DMS 273 (cell line): ENCODE measurements around the gene ZBTB2.
"Not testable (repeated sequence)": the region's sequence is repeated elsewhere in the genome, so short reads cannot be mapped to it uniquely, and the experiment has no call there.

Source experiments
- DNase-seq: peaks from one replicate; lab custom pipeline; 2025; ENCODE audit not compliant: unreplicated experiment; lab: John Stamatoyannopoulos, UW

Gene ZBTB2

DNA sequence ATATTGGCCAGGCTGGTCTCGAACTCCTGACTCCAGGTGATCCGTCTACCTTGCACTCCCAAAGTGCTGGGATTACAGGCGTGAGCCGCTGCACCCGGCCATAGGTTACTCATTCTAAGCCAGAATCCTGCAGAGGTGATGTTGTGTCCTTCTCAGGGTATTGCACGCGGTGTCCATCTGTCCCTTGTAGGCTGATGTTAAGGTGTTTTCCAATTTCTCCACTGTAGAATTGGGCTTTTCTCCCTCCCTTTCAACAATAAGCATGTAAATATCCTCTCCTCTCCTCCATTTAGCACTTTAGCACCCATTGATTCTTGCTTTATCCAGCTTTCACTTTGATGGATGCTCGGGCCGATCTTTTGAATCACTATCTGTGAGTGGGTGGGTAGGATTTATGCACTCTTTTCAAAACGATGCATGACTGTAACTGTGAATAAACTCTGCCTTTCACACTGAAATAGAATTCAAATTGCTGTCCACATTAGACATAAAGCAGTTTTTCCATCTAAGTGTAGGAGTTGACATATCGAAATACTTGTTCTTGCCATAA is 52.6 kb downstream of the ZBTB2 start:
- no peak for DNase-seq

DNA sequence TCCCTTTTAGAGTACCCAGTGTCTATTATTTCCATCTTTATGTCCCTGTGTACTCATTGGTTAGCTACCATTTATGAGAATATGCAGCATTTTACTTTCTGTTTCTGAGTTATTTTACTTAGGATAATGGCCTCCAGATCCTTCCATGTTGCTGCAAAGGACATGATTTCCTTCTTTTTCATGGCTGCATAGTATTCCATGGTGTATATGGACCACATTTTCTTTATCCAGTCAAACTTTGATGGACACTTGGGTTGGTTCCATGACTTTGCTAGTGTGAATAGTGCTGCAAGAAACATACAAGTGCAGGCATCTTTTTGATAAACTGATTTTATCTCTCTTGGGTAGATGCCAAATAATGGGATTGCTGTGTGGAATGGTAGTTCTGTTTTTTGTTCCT is 55.4 kb downstream of the ZBTB2 start:
- DNase-seq = no peak

GRCh38 chr6:151330130-151330696 is 61.1 kb downstream of the ZBTB2 start:
- DNase-seq = peak; percentile 16

- DNase-seq = no peak
Observed at GRCh38 chr6:151327101-151327500, 64.3 kb downstream of the ZBTB2 start.

GRCh38 chr6:151326116-151326825 is 65.1 kb downstream of the ZBTB2 start:
- DNase-seq = no peak

DNA sequence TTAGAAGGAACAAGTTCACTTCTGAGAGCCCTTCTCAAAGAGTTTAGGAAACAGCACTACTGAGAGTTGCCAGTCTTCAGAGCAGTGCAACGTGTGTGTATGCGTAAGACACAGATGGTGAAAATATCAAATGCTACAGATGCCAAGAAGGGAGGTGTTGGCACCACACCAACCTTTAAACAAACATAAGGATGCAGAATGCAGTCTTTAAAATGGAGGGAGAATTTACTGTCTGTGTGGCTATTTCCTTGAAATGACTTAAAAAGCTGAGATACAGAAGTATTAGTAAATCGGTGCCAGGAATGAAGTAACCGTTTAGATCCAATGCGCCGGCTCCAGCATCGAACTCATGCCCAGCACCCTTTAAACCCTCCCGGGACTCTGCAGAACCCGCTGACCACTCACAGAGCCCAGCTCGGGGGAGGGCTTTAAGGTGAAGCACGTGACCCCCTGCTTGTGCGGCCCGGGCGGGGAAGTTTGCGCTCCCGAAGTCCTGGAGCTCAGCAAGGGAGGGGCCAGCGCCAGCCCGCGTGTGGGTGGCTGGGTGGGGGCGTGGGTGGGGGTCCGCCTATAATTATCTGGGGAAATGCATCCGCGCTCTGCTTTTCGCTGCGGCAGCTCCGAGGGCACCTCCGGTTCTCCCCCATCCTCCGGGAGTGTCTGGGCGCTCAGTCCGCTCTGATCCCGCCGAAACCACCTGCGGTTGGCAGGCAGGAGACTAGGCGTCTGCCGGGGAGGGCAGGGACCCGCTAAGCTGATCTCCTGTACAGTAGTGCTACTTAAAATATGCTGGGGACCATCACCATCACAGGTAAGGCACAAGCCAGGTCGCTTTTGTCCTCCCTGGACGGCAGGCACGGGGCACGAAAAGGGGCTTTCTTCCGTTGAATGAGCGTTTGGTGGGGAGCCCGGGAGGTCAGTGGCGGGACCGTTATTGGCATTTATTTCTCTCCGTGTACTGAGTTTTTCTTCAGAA is 66.0 kb downstream of the ZBTB2 start:
- DNase-seq = peak; percentile 89

GRCh38 chr6:151324488-151324825 is 66.9 kb downstream of the ZBTB2 start:
- no peak for DNase-seq

GRCh38 chr6:151323791-151324487 is 67.4 kb downstream of the ZBTB2 start:
- DNase-seq = peak; percentile 92

GRCh38 chr6:151322570-151322969 is 68.8 kb downstream of the ZBTB2 start:
- DNase-seq = no peak

DNA sequence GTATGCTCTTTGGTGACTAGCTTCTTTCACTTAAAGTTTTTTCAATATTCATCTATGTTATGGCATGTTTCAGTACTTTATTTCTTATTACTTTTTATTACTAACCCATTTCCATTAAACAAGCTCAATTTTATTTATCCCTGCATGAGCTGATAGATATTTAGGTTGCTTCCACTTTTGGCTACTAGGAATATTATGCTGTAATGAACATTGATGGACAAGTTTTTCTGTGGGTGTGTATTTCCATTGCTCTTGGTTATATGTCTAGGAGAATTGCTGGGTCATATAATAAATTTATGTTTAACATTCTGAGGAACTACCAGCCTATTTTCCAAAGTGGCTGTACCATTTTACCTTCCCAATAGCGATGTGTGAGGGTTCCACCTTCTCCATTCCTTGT is 69.9 kb downstream of the ZBTB2 start:
- DNase-seq = no peak

DNA sequence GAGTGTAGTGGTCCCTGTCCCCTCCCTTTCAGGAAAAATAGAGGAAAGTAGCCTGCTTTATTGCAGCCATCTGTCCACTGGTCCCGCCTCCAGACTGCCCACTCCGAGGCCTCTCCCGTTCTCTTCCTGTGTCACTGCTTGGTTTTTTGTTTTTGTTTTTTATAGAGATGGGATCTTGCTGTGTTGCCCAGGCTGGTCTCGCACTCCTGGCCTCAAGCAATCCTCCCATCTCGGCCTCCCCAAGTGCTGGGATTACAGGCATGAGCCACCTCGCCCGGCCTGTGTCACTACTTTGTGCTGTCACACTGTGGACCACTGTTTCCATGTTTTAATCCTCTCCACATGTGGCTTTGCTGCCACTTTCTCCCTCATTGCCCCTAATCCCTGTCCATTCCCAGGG is 71.2 kb downstream of the ZBTB2 start:
- DNase-seq = no peak

- no peak for DNase-seq
Observed at GRCh38 chr6:151317995-151318365, 73.4 kb downstream of the ZBTB2 start.

GRCh38 chr6:151317103-151317994 is 74.0 kb downstream of the ZBTB2 start:
- peak; percentile 33 for DNase-seq

- not testable (repeated sequence) for DNase-seq
Observed at GRCh38 chr6:151315661-151316060, 75.7 kb downstream of the ZBTB2 start.
